HTR-8/SVneo (cell line): ENCODE results near the gene POU2F3.

ENCODE experiments used
- DNase-seq: peaks from one replicate; pipeline ENCODE4 v3.0.0; 2011; ENCODE audit warnings: low spot score, mixed read lengths; ENCODE audit not compliant: insufficient read length
- FAIRE-seq: peaks from 2 replicates; lab custom pipeline; 2011; peaks lifted over from hg19 to GRCh38; lab: Jason Lieb, UNC

The POU2F3 gene

GRCh38 chr11:120209746-120210625, 30.0 kb upstream of the POU2F3 start:
- FAIRE-seq = no peak

GRCh38 chr11:120210626-120211521, 29.1 kb upstream of the POU2F3 start, which contains the start of gene OAF:
TSS of gene OAF (plus strand) at chr11:120211032. CDS start at chr11:120211280, 248 bp downstream.
- DNase-seq = peak; percentile 82
- FAIRE-seq = peak; percentile 79

More at GRCh38 chr11:120209746-120210625, 30.0 kb upstream of the POU2F3 start:
- no peak for DNase-seq

- FAIRE-seq (no peak), DNase-seq (no peak)
These were observed 28.2 kb upstream of the POU2F3 start for GRCh38 chr11:120211522-120212258.

GRCh38 chr11:120212259-120212878, 27.6 kb upstream of the POU2F3 start:
- FAIRE-seq (no peak), DNase-seq (no peak)

GRCh38 chr11:120212926-120213325, 27.0 kb upstream of the POU2F3 start:
- FAIRE-seq = no peak
- no peak for DNase-seq

GRCh38 chr11:120214581-120214980, 25.4 kb upstream of the POU2F3 start:
- DNase-seq (no peak), FAIRE-seq (no peak)

GRCh38 chr11:120215634-120216033, 24.3 kb upstream of the POU2F3 start:
- DNase-seq (peak; percentile 72), FAIRE-seq (peak; percentile 89)

GRCh38 chr11:120216426-120217102, 23.4 kb upstream of the POU2F3 start:
- FAIRE-seq (peak; percentile 16), DNase-seq (no peak)

GRCh38 chr11:120217526-120217925, 22.4 kb upstream of the POU2F3 start:
- FAIRE-seq = no peak
- DNase-seq = no peak

GRCh38 chr11:120217941-120218694, 21.8 kb upstream of the POU2F3 start:
- FAIRE-seq = no peak
- DNase-seq = no peak

GRCh38 chr11:120218695-120219033, 21.3 kb upstream of the POU2F3 start:
- no peak for FAIRE-seq
- DNase-seq = no peak

GRCh38 chr11:120219232-120219937, 20.6 kb upstream of the POU2F3 start:
- no peak for DNase-seq
- no peak for FAIRE-seq

GRCh38 chr11:120219938-120220746, 19.8 kb upstream of the POU2F3 start:
- no peak for FAIRE-seq
- DNase-seq = no peak

- DNase-seq = no peak
These were observed 19.2 kb upstream of the POU2F3 start for GRCh38 chr11:120220747-120221037.

GRCh38 chr11:120221115-120221752, 18.7 kb upstream of the POU2F3 start:
- DNase-seq (no peak), FAIRE-seq (no peak)

More at GRCh38 chr11:120220747-120221037, 19.2 kb upstream of the POU2F3 start:
- FAIRE-seq = no peak

- no peak for DNase-seq
- FAIRE-seq = no peak
These were observed 17.0 kb upstream of the POU2F3 start for GRCh38 chr11:120222916-120223315.

GRCh38 chr11:120223793-120224192, 16.1 kb upstream of the POU2F3 start:
- DNase-seq (no peak), FAIRE-seq (no peak)
